GM11168 (cell line): ENCODE data around the gene MARF1.
"Not testable (repeated sequence)": the region's sequence is repeated elsewhere in the genome, so short reads cannot be mapped to it uniquely, and the experiment has no call there.

ENCODE experiments used
- in situ Hi-C: fragments of 300-500 bp; cut with MboI; formaldehyde crosslinking; loops from one replicate; pipeline ENCODE4 v1.12.0; 2022; ENCODE audit warnings: low sequenced_read_pairs; ENCODE audit not compliant: unreplicated experiment

Gene MARF1

DNA sequence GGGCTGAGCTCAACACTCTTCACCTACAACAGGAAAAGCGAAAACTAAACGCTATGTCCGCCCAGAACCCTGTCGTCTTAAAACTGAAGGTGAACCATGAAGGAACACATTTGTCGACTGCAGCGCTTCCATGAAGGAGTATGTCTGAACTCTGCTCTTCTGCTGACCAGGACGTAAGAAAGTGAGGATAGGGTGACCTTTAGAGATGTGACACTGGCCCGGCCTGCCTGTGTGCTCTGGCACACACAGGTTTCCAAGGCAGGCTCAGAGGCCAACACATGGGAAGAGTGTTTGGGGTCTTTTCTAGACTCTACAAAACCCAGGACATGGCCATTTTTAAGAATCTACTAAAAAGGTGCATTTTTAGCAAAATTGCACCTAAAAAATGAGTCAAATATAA is 21.1 kb downstream of the MARF1 start:
- in situ Hi-C loops = no loop called here

DNA sequence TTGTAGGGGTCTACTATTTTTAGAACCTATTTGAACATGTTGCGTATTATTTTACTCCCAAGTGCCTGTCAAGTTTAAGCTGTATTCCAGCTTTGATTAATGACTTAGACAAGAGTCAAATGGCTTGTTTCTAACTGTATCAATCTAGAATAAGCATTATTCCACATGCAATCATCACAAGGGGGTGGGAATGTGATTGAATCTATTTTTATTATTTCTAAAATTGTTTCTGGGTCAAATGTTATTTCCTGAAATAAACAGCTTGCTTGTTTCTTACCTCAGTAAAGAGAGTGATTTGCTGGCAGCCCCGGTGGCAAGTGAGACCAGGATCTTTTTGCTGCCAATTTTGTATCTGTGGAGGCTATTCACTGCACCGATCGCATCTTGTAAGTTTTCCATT is 21.5 kb downstream of the MARF1 start:
- in situ Hi-C loops = no loop called here

- in situ Hi-C loops = no loop called here
Measured at GRCh38 chr16:15620611-15621195, 22.3 kb downstream of the MARF1 start.

GRCh38 chr16:15618392-15618791 is 24.6 kb downstream of the MARF1 start:
- in situ Hi-C loops = no loop called here

DNA sequence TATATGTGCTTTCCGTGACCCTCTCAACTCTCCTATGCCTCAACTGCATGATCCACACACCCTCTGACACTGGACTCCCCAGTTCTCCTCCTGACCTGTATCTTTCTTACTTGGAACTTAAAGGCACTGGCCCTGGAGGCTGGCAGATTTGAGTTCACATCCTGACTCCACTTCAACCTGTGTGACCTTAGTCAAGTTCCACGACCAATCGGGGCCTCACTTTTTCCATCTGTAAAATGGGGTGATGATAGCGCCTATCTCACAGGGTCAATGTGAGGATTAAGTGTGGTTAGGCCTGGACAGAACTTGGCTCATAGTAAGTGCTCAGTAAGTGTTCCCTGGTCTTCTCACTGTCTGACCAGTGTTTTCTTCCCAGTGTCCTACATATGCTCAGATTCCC is 25.1 kb downstream of the MARF1 start:
- in situ Hi-C loops = no loop called here

- in situ Hi-C loops = no loop called here
Measured at GRCh38 chr16:15616475-15617165, 26.3 kb downstream of the MARF1 start.

- in situ Hi-C loops = no loop called here
Measured at GRCh38 chr16:15616012-15616411, 26.9 kb downstream of the MARF1 start.

- in situ Hi-C loops = no loop called here
Measured at GRCh38 chr16:15613676-15614075, 29.3 kb downstream of the MARF1 start.

DNA sequence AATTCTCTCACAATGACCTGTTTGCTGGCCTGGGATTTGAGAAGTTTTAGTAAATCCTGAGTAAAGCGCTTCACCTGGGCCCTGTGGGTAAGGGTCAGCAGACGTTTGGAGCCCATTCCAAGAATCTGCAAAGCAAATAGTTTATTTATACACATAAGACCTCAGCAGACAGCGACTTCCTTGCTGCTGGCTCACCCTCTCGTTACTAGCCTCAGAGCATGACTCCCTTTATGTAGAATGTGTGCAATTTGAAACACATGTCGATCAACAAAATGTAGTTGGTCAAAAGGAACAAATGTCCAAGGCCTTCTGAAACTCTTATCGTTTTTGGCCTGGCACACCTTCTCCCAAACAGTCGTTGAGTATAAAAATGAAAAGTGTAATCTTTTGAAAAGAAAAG is 31.3 kb downstream of the MARF1 start:
- in situ Hi-C loops = no loop called here

DNA sequence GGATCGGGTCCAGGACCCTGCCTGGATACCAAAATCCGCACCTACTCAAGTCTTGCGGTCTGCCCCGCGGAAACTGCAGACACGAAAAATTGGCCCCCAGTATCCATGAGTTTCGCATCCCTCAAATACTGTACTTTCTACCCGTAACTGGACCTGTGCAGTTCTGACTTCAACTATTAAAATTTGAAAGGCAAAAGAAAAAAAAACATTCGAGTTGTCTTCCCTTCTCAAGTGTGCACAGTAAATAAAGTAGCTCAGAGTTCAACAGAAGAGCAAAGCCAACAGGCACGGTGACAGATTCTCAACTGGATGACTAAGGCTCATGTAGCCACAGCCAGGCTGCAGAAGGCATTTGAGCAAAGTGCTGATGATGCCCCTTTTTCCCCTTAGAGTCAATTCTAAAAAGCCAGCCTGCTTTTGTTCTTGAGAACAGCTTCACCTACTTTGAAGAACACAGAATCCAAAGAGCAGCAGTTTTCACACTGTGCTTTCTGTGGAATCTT is 32.5 kb downstream of the MARF1 start:
- in situ Hi-C loops = no loop called here

- in situ Hi-C loops = no loop called here
Measured at GRCh38 chr16:15609286-15609649, 33.7 kb downstream of the MARF1 start.

DNA sequence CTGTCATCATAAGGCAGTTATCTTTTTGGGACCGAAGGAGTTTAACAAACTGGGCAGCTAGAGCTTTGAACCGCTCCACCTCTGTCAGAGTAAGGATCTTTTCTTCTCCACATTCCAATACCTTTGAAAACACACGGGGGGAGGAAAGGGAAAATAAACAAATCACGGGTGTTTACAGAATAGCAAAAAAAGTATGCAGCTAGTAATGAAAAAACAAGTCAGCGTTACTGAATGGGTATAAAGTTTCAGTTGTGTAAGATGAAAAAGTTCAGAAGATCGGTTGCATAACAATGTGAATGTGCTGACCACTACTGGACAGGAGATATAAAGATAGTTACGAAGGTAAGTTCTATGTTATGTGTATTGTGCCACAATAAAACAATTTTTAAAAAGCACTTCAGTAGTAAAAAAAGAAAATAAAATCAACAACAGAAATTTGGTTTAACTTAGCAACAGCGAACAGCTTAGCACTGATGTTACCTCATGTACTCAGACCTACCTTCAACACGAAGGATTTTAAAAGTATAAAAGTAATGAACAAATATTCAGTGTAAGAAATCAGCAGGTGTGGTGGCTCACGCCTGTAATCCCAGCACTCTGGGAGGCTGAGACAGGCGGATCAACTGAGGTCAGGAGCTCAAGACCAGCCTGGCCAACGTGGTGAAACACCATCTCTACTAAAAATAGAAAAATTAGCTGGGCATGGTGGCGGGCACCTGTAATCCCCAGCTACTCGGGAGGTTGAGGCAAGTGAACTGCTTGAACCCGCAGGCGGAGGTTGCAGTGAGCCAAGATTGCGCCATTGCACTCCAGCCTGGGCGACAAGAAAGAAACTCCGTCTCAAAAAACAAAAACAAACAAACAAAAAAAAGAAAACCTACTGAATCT is 34.3 kb downstream of the MARF1 start:
- in situ Hi-C loops = no loop called here

DNA sequence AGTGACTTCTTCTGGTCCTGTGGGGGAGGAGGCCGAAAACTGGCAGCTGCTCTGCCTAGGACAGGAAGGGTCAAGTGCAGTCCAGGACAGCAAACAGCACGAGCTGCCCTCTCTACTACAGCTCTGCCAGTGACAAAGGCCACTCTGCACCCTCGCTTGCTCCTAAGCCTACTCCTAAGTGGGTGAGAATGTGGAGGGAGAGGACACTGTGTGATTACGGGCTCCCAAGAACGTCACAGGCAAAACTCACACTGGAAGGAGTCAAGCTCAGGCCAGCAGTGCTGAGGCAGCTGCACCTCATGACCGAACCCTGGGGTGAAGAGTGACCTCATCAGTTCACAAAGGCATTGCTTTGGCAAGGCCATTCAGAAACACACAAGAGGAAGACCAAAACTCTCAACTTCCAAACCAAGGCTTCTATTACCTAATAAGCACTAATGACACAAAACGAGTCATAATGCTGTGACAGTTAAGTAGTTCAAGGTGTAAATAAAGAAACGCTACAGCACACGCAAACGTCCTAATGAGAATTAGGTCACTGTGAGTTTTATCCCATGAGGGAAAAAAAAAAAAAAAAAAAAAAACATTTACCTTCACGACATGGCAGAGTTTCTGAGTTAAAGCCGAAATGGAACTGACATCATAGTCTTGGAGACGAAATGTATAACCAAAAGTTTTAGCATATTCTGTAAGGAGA is 35.1 kb downstream of the MARF1 start:
- in situ Hi-C loops = no loop called here

GRCh38 chr16:15607221-15607699 is 35.7 kb downstream of the MARF1 start:
- in situ Hi-C loops = not testable (repeated sequence)

DNA sequence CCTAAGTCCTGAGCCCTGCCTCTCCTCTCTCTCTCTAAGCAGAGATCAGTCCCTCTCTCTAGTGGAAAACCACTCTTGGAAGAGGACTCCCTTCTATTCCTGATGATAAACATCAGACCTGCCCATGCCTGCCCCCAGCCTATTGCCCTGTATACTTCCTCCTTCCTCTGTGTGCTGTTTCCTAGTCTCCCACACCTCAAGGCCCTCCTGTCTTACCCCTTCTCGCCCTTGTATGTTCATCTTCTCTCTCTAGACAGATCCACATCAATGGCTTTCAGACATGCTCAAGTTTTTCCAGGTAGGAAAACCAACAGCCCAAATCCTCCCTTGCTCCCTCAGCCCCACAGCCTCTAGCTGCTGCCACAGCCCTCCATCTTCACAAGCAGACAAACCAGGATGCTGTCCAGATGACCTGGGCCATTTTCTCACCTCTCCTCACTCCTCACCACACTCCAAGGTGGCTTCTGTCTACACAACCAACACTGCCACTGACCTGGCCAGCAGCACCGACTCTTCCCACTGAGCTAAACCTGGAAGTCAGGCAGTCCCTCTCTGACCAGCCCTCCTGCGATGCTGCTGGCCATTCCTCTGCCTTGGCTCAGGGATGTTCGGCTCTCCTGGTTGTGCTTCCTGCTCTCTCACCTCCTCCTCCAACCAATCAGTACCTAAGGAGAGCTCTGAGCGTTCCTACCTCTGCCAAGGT is 36.3 kb downstream of the MARF1 start:
- in situ Hi-C loops = no loop called here

GRCh38 chr16:15605839-15606517 is 37.0 kb downstream of the MARF1 start:
- in situ Hi-C loops = no loop called here

- in situ Hi-C loops = no loop called here
Measured at GRCh38 chr16:15604460-15605440, 38.2 kb downstream of the MARF1 start.
